BJ (cell line): Measurements from ENCODE around the gene ACO1. TPM values are rescaled to one million over a fixed set of nuclear protein-coding genes. Genes with fewer than 3 reads are reported as not detected.

Source experiments
- CTCF ChIA-PET: fragments of 350-600 bp; formaldehyde crosslinking; extraction: SDS; loops from one replicate; lab custom pipeline; 2021; ENCODE audit warnings: antibody characterized with exemption, inconsistent platforms; lab: Yijun Ruan, JAX
- POLR2A ChIA-PET: fragments of 300-600 bp; sonication (Branson Sonifier 250); formaldehyde crosslinking; extraction: SDS; loops from one replicate; lab custom pipeline; 2021; ENCODE audit warnings: antibody characterized with exemption; lab: Charles Lee
- DNase-seq: peaks from one replicate; pipeline ENCODE4 v3.0.0-alpha.2; 2011; ENCODE audit warnings: low read depth
- H3K27me3 ChIP-seq: 2 replicates; pipeline ENCODE4 v1.6.0; 2011; ENCODE audit warnings: low read length; ENCODE audit not compliant: control insufficient read depth, insufficient read depth
- H3K36me3 ChIP-seq: 2 replicates; pipeline ENCODE4 v1.5.1; 2011; ENCODE audit warnings: low read length; ENCODE audit not compliant: control insufficient read depth, insufficient read depth
- H3K4me3 ChIP-seq: 2 replicates; pipeline ENCODE4 v1.5.1; 2011; ENCODE audit warnings: low read depth, mild to moderate bottlenecking, control low read depth, low read length
- CTCF ChIP-seq: IDR thresholded peaks from 2 replicates; pipeline ENCODE4 v1.5.1; 2011; ENCODE audit warnings: low read depth, mild to moderate bottlenecking, control low read depth, inconsistent platforms, low read length, moderate library complexity; ENCODE audit not compliant: insufficient read depth
- polyA plus RNA-seq: library from polyadenylated mRNA; depleted of rRNA; stranded (reverse); fragments of >200 nt; gene quantifications from 2 replicates; pipeline ENCODE4 v1.2.3, GENCODE V29; 2011

ACO1 gene
- polyA plus RNA-seq, 1 experiment: 93.8 TPM

GRCh38 chr9:32431196-32431595 lies 46.8 kb downstream of the ACO1 start:
- CTCF ChIA-PET: interaction anchor here (0.7 to 10.0 kb wide), 11 partner anchors 8 to 148 kb away, joined by 3 to 171 read pairs (median 7); partner anchors contain the start of gene NDUFB6
- Histone ChIP-seq H3K36me3 (peaks cover 10% of the 10 kb centered on the region), H3K4me3 (no peak overlapping the region), H3K27me3 (no peaks in the 10 kb centered on the region)
- no peak for TF ChIP-seq CTCF
- POLR2A ChIA-PET: no interaction called here
- no peak for DNase-seq

GRCh38 chr9:32431940-32432555 lies 47.6 kb downstream of the ACO1 start:
- DNase-seq: no peak
- Histone ChIP-seq H3K4me3 (no peak overlapping the region), H3K27me3 (no peaks in the 10 kb centered on the region), H3K36me3 (peaks cover 11% of the 10 kb centered on the region)
- peak; percentile 64 for TF ChIP-seq CTCF
- POLR2A ChIA-PET: no interaction called here
- CTCF ChIA-PET: interaction anchor here (0.7 to 10.0 kb wide), 22 partner anchors 9 to 542 kb away, joined by 3 to 171 read pairs (median 5); partner anchors contain the start of genes ACO1, NDUFB6 and RIGI

- POLR2A ChIA-PET: no interaction called here
- CTCF ChIA-PET: interaction anchor here (0.9 to 10.0 kb wide), 4 partner anchors 21 to 56 kb away, joined by 3 to 171 read pairs (median 24); partner anchors contain the start of gene ACO1
- DNase-seq: no peak
- no peak for TF ChIP-seq CTCF
- Histone ChIP-seq H3K27me3 (no peaks in the 10 kb centered on the region), H3K4me3 (no peak overlapping the region), H3K36me3 (peaks cover 13% of the 10 kb centered on the region)
Observed at GRCh38 chr9:32434892-32435291, 50.4 kb downstream of the ACO1 start.

GRCh38 chr9:32441678-32442077 lies 57.2 kb downstream of the ACO1 start:
- Histone ChIP-seq H3K4me3 (no peak overlapping the region), H3K27me3 (no peaks in the 10 kb centered on the region), H3K36me3 (peaks cover 2% of the 10 kb centered on the region)
- no peak for TF ChIP-seq CTCF
- CTCF ChIA-PET: interaction anchor here (1.0 to 1.6 kb wide), 3 partner anchors 9 to 138 kb away, joined by 3 to 6 read pairs (median 4); no protein-coding TSS in a partner anchor
- POLR2A ChIA-PET: no interaction called here
- no peak for DNase-seq

- TF ChIP-seq CTCF: no peak
- H3K27me3 ChIP-seq: no peaks in the 10 kb centered on the region
- no peak overlapping the region for H3K4me3 ChIP-seq
- no peak for DNase-seq
- ChIA-PET POLR2A (no interaction called here), CTCF (interaction anchor here (0.9 to 1.6 kb wide), 4 partner anchors 9 to 146 kb away, joined by 3 to 6 read pairs (median 4); no protein-coding TSS in a partner anchor)
- peaks cover 2% of the 10 kb centered on the region for H3K36me3 ChIP-seq
Observed at GRCh38 chr9:32442433-32442832, 58.0 kb downstream of the ACO1 start.
